ENCODE data around the gene NRXN3.

Gene NRXN3

GRCh38 chr14:79576424-79576823 is 1406.3 kb downstream of the NRXN3 start:
- H3K9me3 ChIP-seq (ENCODE audit: insufficient read depth, low read depth, low read length) = no peaks in the 10 kb centered on the region
- no peaks in the 10 kb centered on the region for H3K36me3 ChIP-seq (ENCODE audit: insufficient read depth, low read length)
- no peak overlapping the region for H3K27ac ChIP-seq (ENCODE audit: low read depth, low read length)
- H3K4me1 ChIP-seq (ENCODE audit: insufficient read depth, low read length) = peaks cover 46% of the 10 kb centered on the region
- no peaks in the 10 kb centered on the region for H3K27me3 ChIP-seq (ENCODE audit: insufficient read depth, low read length)
- WGBS = 91% methylated on average over 4 of the region's 4 CpGs
- no peak overlapping the region for H3K9ac ChIP-seq (ENCODE audit: low read depth, low read length)
- no peak overlapping the region for H3K4me3 ChIP-seq (ENCODE audit: low read length)

GRCh38 chr14:79578470-79578869 is 1408.3 kb downstream of the NRXN3 start:
- H3K4me3 ChIP-seq (ENCODE audit: low read length) = no peak overlapping the region
- H3K27me3 ChIP-seq (ENCODE audit: insufficient read depth, low read length) = no peaks in the 10 kb centered on the region
- H3K9me3 ChIP-seq (ENCODE audit: insufficient read depth, low read depth, low read length) = no peaks in the 10 kb centered on the region
- 96% methylated on average over 2 of the region's 3 CpGs for WGBS
- H3K36me3 ChIP-seq (ENCODE audit: insufficient read depth, low read length) = no peaks in the 10 kb centered on the region
- peaks cover 50% of the 10 kb centered on the region for H3K4me1 ChIP-seq (ENCODE audit: insufficient read depth, low read length)
- H3K9ac ChIP-seq (ENCODE audit: low read depth, low read length) = no peak overlapping the region
- H3K27ac ChIP-seq (ENCODE audit: low read depth, low read length) = no peak overlapping the region

- Histone ChIP-seq H3K36me3 (ENCODE audit: insufficient read depth, low read length) (no peaks in the 10 kb centered on the region), H3K4me3 (ENCODE audit: low read length) (no peak overlapping the region), H3K4me1 (ENCODE audit: insufficient read depth, low read length) (peaks cover 44% of the 10 kb centered on the region), H3K9ac (ENCODE audit: low read depth, low read length) (no peak overlapping the region), H3K27me3 (ENCODE audit: insufficient read depth, low read length) (no peaks in the 10 kb centered on the region), H3K27ac (ENCODE audit: low read depth, low read length) (no peak overlapping the region), H3K9me3 (ENCODE audit: insufficient read depth, low read depth, low read length) (no peaks in the 10 kb centered on the region)
- WGBS = 44% methylated on average over 2 of the region's 2 CpGs
These were observed 1410.2 kb downstream of the NRXN3 start for GRCh38 chr14:79580414-79580813.

GRCh38 chr14:79580906-79581305 is 1410.7 kb downstream of the NRXN3 start:
- 75% methylated on average over 3 of the region's 4 CpGs for WGBS
- H3K9me3 ChIP-seq (ENCODE audit: insufficient read depth, low read depth, low read length) = no peaks in the 10 kb centered on the region
- H3K9ac ChIP-seq (ENCODE audit: low read depth, low read length) = no peak overlapping the region

GRCh38 chr14:79581912-79582576 is 1411.9 kb downstream of the NRXN3 start:
- H3K27me3 ChIP-seq (ENCODE audit: insufficient read depth, low read length) = no peaks in the 10 kb centered on the region
- no peaks in the 10 kb centered on the region for H3K9me3 ChIP-seq (ENCODE audit: insufficient read depth, low read depth, low read length)
- peaks cover 32% of the 10 kb centered on the region for H3K4me1 ChIP-seq (ENCODE audit: insufficient read depth, low read length)
- no peak overlapping the region for H3K4me3 ChIP-seq (ENCODE audit: low read length)
- H3K27ac ChIP-seq (ENCODE audit: low read depth, low read length) = no peak overlapping the region
- no peaks in the 10 kb centered on the region for H3K36me3 ChIP-seq (ENCODE audit: insufficient read depth, low read length)
- 74% methylated on average over 4 of the region's 4 CpGs for WGBS
- no peak overlapping the region for H3K9ac ChIP-seq (ENCODE audit: low read depth, low read length)

More at GRCh38 chr14:79580906-79581305, 1410.7 kb downstream of the NRXN3 start:
- H3K27ac ChIP-seq (ENCODE audit: low read depth, low read length) = no peak overlapping the region
- H3K27me3 ChIP-seq (ENCODE audit: insufficient read depth, low read length) = no peaks in the 10 kb centered on the region
- H3K36me3 ChIP-seq (ENCODE audit: insufficient read depth, low read length) = no peaks in the 10 kb centered on the region
- H3K4me1 ChIP-seq (ENCODE audit: insufficient read depth, low read length) = peaks cover 39% of the 10 kb centered on the region
- H3K4me3 ChIP-seq (ENCODE audit: low read length) = no peak overlapping the region

GRCh38 chr14:79583738-79584408 is 1413.7 kb downstream of the NRXN3 start:
- Histone ChIP-seq H3K27me3 (ENCODE audit: insufficient read depth, low read length) (no peaks in the 10 kb centered on the region), H3K27ac (ENCODE audit: low read depth, low read length) (no peak overlapping the region), H3K36me3 (ENCODE audit: insufficient read depth, low read length) (no peaks in the 10 kb centered on the region), H3K9me3 (ENCODE audit: insufficient read depth, low read depth, low read length) (no peaks in the 10 kb centered on the region), H3K4me3 (ENCODE audit: low read length) (no peak overlapping the region), H3K9ac (ENCODE audit: low read depth, low read length) (no peak overlapping the region), H3K4me1 (ENCODE audit: insufficient read depth, low read length) (peaks cover 24% of the 10 kb centered on the region)
- WGBS = 91% methylated on average over 4 of the region's 4 CpGs

- no peak overlapping the region for H3K9ac ChIP-seq (ENCODE audit: low read depth, low read length)
- no peaks in the 10 kb centered on the region for H3K36me3 ChIP-seq (ENCODE audit: insufficient read depth, low read length)
- peaks cover under 1% of the 10 kb centered on the region for H3K9me3 ChIP-seq (ENCODE audit: insufficient read depth, low read depth, low read length)
- H3K27me3 ChIP-seq (ENCODE audit: insufficient read depth, low read length) = no peaks in the 10 kb centered on the region
- H3K4me3 ChIP-seq (ENCODE audit: low read length) = no peak overlapping the region
- peaks cover 24% of the 10 kb centered on the region for H3K4me1 ChIP-seq (ENCODE audit: insufficient read depth, low read length)
- 87% methylated on average over 2 of the region's 2 CpGs for WGBS
- no peak overlapping the region for H3K27ac ChIP-seq (ENCODE audit: low read depth, low read length)
These were observed 1414.5 kb downstream of the NRXN3 start for GRCh38 chr14:79584679-79585078.

GRCh38 chr14:79585845-79586244 is 1415.7 kb downstream of the NRXN3 start:
- H3K27ac ChIP-seq (ENCODE audit: low read depth, low read length) = no peak overlapping the region
- H3K4me3 ChIP-seq (ENCODE audit: low read length) = no peak overlapping the region
- no peaks in the 10 kb centered on the region for H3K27me3 ChIP-seq (ENCODE audit: insufficient read depth, low read length)
- H3K9me3 ChIP-seq (ENCODE audit: insufficient read depth, low read depth, low read length) = peaks cover 12% of the 10 kb centered on the region
- peaks cover 16% of the 10 kb centered on the region for H3K4me1 ChIP-seq (ENCODE audit: insufficient read depth, low read length)
- no peaks in the 10 kb centered on the region for H3K36me3 ChIP-seq (ENCODE audit: insufficient read depth, low read length)
- H3K9ac ChIP-seq (ENCODE audit: low read depth, low read length) = no peak overlapping the region
- WGBS = 96% methylated on average over 4 of the region's 4 CpGs

GRCh38 chr14:79586416-79586815 is 1416.2 kb downstream of the NRXN3 start:
- Histone ChIP-seq H3K4me1 (ENCODE audit: insufficient read depth, low read length) (peaks cover 11% of the 10 kb centered on the region; the same call in 1 of the 2 replicates), H3K27ac (ENCODE audit: low read depth, low read length) (no peak overlapping the region), H3K9ac (ENCODE audit: low read depth, low read length) (no peak overlapping the region), H3K36me3 (ENCODE audit: insufficient read depth, low read length) (no peaks in the 10 kb centered on the region), H3K4me3 (ENCODE audit: low read length) (no peak overlapping the region), H3K9me3 (ENCODE audit: insufficient read depth, low read depth, low read length) (peaks cover 15% of the 10 kb centered on the region), H3K27me3 (ENCODE audit: insufficient read depth, low read length) (no peaks in the 10 kb centered on the region)
- 100% methylated on average over 5 of the region's 5 CpGs for WGBS

GRCh38 chr14:79586989-79587598 is 1416.9 kb downstream of the NRXN3 start:
- H3K9ac ChIP-seq (ENCODE audit: low read depth, low read length) = no peak overlapping the region
- H3K9me3 ChIP-seq (ENCODE audit: insufficient read depth, low read depth, low read length) = peaks cover 15% of the 10 kb centered on the region
- no peak overlapping the region for H3K27ac ChIP-seq (ENCODE audit: low read depth, low read length)
- H3K4me3 ChIP-seq (ENCODE audit: low read length) = no peak overlapping the region
- 96% methylated on average over 6 of the region's 7 CpGs for WGBS
- no peaks in the 10 kb centered on the region for H3K36me3 ChIP-seq (ENCODE audit: insufficient read depth, low read length)
- peaks cover 11% of the 10 kb centered on the region; the same call in 1 of the 2 replicates for H3K4me1 ChIP-seq (ENCODE audit: insufficient read depth, low read length)
- H3K27me3 ChIP-seq (ENCODE audit: insufficient read depth, low read length) = no peaks in the 10 kb centered on the region

- peaks cover 15% of the 10 kb centered on the region for H3K9me3 ChIP-seq (ENCODE audit: insufficient read depth, low read depth, low read length)
- H3K36me3 ChIP-seq (ENCODE audit: insufficient read depth, low read length) = no peaks in the 10 kb centered on the region
- no peaks in the 10 kb centered on the region for H3K27me3 ChIP-seq (ENCODE audit: insufficient read depth, low read length)
- H3K4me1 ChIP-seq (ENCODE audit: insufficient read depth, low read length) = peaks cover 7% of the 10 kb centered on the region; the same call in 1 of the 2 replicates
- no peak overlapping the region for H3K9ac ChIP-seq (ENCODE audit: low read depth, low read length)
- H3K27ac ChIP-seq (ENCODE audit: low read depth, low read length) = no peak overlapping the region
- 88% methylated on average over 1 of the region's 1 CpG for WGBS
- H3K4me3 ChIP-seq (ENCODE audit: low read length) = no peak overlapping the region
These were observed 1417.7 kb downstream of the NRXN3 start for GRCh38 chr14:79587875-79588274.

Data from HUES64 (cell line).